PC-9 (cell line): ENCODE measurements around the gene OR52N5. TPM values are rescaled to one million over a fixed set of nuclear protein-coding genes. Genes with fewer than 3 reads are reported as not detected.

ENCODE experiments used
- BruUV-seq: library from RNA; stranded (reverse); fragments of 400-500 nt; replicated peaks from 2 replicates; lab custom pipeline; 2021; lab: Mats Ljungman, UMichigan
- CTCF ChIA-PET: fragments of 300-600 bp; sonication (Branson Sonifier 250); formaldehyde crosslinking; loops from one replicate; lab custom pipeline; 2022; ENCODE audit warnings: antibody characterized with exemption; lab: Charles Lee
- POLR2A ChIA-PET: fragments of 300-600 bp; sonication (Branson Sonifier 250); formaldehyde crosslinking; loops from one replicate; lab custom pipeline; 2022; ENCODE audit warnings: antibody characterized with exemption; ENCODE audit not compliant: unreplicated experiment; lab: Charles Lee
- DNase-seq, 2 experiments: peaks; one replicate each; pipeline versions ENCODE4 v3.0.0 to v3.0.0-alpha.2; 2015 to 2022; ENCODE audit warnings: mixed read lengths in 1 of 2
- H2AFZ ChIP-seq: fragments of 200-600 bp; sonication (generic); 2 replicates; pipeline ENCODE4 v1.8.1; 2017; ENCODE audit warnings: antibody characterized with exemption
- H3F3A ChIP-seq: fragments of 200-600 bp; sonication (generic); 2 replicates; pipeline ENCODE4 v1.8.1; 2017; ENCODE audit warnings: antibody characterized with exemption, mild to moderate bottlenecking, low read depth; ENCODE audit not compliant: insufficient read depth
- H3K27ac ChIP-seq: fragments of 200-600 bp; sonication (generic); 2 replicates; pipeline ENCODE4 v1.6.1; 2016; ENCODE audit warnings: mixed run types
- H3K27me3 ChIP-seq: fragments of 200-600 bp; sonication (generic); 2 replicates; pipeline ENCODE4 v1.6.1; 2016; ENCODE audit warnings: low read depth, mixed run types; ENCODE audit not compliant: insufficient read depth
- H3K36me3 ChIP-seq: fragments of 200-600 bp; sonication (generic); 2 replicates; pipeline ENCODE4 v1.6.1; 2016; ENCODE audit warnings: low read depth, mixed run types
- H3K4me1 ChIP-seq: fragments of 200-600 bp; sonication (generic); replicated peaks from 2 replicates; pipeline ENCODE4 v1.6.1; 2016; ENCODE audit warnings: mixed run types; ENCODE audit not compliant: insufficient read depth
- H3K4me2 ChIP-seq: fragments of 200-600 bp; sonication (generic); 2 replicates; pipeline ENCODE4 v1.6.1; 2017; ENCODE audit warnings: mixed run types
- H3K4me3 ChIP-seq: fragments of 200-600 bp; sonication (generic); 2 replicates; pipeline ENCODE4 v1.6.1; 2016; ENCODE audit warnings: mixed run types
- H3K79me2 ChIP-seq: fragments of 200-600 bp; sonication (generic); 2 replicates; pipeline ENCODE4 v1.6.1; 2017; ENCODE audit warnings: low read depth, mixed run types
- H3K9me2 ChIP-seq: fragments of 200-600 bp; sonication (generic); 2 replicates; pipeline ENCODE4 v1.8.1; 2017; ENCODE audit warnings: mild to moderate bottlenecking; ENCODE audit not compliant: insufficient read depth
- H3K9me3 ChIP-seq: fragments of 200-600 bp; sonication (generic); 2 replicates; pipeline ENCODE4 v1.8.1; 2016; ENCODE audit warnings: low read depth; ENCODE audit not compliant: insufficient read depth
- H4K20me1 ChIP-seq: fragments of 200-600 bp; sonication (generic); 2 replicates; pipeline ENCODE4 v1.8.1; 2017; ENCODE audit not compliant: insufficient read depth
- CTCF ChIP-seq: fragments of 200-600 bp; sonication (generic); conservative IDR thresholded peaks from 2 replicates; pipeline ENCODE4 v1.6.1; 2017; ENCODE audit warnings: mixed run types, antibody characterized with exemption, mild to moderate bottlenecking, moderate library complexity
- EZH2 ChIP-seq: fragments of 200-600 bp; sonication (generic); IDR thresholded peaks from 2 replicates; pipeline ENCODE4 v1.8.0; 2017; ENCODE audit warnings: antibody characterized with exemption, low read depth
- intact Hi-C: fragments of 100-400 bp; cut with micrococcal nuclease; formaldehyde crosslinking; loops from one replicate; pipeline ENCODE4 v1.10.0; 2022; ENCODE audit not compliant: unreplicated experiment
- total RNA-seq: library from RNA; stranded (reverse); gene quantifications from 2 replicates; pipeline ENCODE4 v1.2.3, GENCODE V29; 2021

The OR52N5 gene
- total RNA-seq, 1 experiment from 2014 or later, result not detected

DNA sequence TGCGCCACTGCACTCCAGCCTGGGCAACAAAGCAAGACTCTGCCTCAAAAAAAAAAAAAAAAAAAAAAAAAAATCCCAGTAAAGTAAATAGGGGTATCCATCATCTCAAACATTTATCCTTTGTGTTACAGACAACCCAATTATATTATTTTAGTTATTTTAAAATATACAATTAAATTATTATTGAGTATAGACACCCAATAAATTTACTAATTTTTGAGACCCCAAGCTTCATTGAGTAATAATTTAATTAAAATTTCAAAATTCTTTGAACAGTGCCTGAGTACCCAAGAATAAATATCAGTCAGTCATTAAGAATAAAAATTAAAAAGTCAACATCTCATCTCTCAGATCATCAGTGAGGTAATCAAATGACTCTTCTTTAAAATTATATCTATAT, 29.2 kb downstream of the OR52N5 start, which contains the start of gene OR52N4:
TSS of gene OR52N4 (plus strand) at position 301 of the 400 bp plus-strand sequence. CDS start 498 bp downstream, outside the sequence.
- no peak for DNase-seq
- H4K20me1 ChIP-seq, result no peaks in the 10 kb centered on the region
- 0 out of 2 replicates have a peak, but pooled peaks cover 3% of the 10 kb centered on the region for H3K9me2 ChIP-seq
- no peaks in the 10 kb centered on the region for H3K9me3 ChIP-seq
- BruUV-seq, result no TSS peak
- no peak within 1 kb of the TSS for H3K4me2 ChIP-seq
- H3K79me2 ChIP-seq, result no peaks in the 10 kb centered on the region
- H3K27ac ChIP-seq, result no peak within 1 kb of the TSS
- ChIA-PET POLR2A (no interaction called here), CTCF (no interaction called here)
- H3F3A ChIP-seq, result no peaks in the 10 kb centered on the region
- intact Hi-C loops, result no loop called here
- no peak within 1 kb of the TSS for H2AFZ ChIP-seq
- no peaks in the 10 kb centered on the region for H3K27me3 ChIP-seq
- no peaks in the 10 kb centered on the region for H3K4me1 ChIP-seq
- TF ChIP-seq EZH2, result no peak
- TF ChIP-seq CTCF, result no peak
- no peaks in the 10 kb centered on the region for H3K36me3 ChIP-seq
- no peak within 1 kb of the TSS for H3K4me3 ChIP-seq

DNA sequence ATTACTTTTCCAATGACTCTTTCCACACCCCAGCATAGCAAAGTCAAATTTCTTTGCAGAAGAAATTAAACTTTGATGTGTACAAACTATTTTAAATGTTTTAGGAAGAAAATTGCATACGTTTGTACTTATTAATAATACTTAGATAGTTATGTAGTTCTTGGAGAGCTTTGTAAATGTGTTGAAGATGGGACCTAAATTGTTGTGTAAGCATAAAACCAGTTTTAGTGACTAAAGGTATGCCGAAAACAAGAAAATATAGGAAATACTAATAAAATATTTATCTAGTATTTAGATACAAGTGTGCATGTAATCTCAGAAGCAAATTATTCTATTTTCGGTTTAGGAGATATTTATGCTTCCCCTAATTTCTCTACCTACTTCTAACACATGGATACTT, 33.3 kb downstream of the OR52N5 start:
- TF ChIP-seq EZH2 (no peak), CTCF (no peak)
- H3K4me3 ChIP-seq, result no peak overlapping the region
- H2AFZ ChIP-seq, result no peak overlapping the region
- H3K9me3 ChIP-seq, result no peaks in the 10 kb centered on the region
- no peaks in the 10 kb centered on the region for H3F3A ChIP-seq
- POLR2A ChIA-PET, result no interaction called here
- H3K27ac ChIP-seq, result no peak overlapping the region
- no peaks in the 10 kb centered on the region for H4K20me1 ChIP-seq
- CTCF ChIA-PET, result no interaction called here
- intact Hi-C loops, result no loop called here
- no peaks in the 10 kb centered on the region for H3K27me3 ChIP-seq
- DNase-seq, result no peak
- H3K9me2 ChIP-seq, result no peaks in the 10 kb centered on the region
- H3K36me3 ChIP-seq, result no peaks in the 10 kb centered on the region
- H3K4me1 ChIP-seq, result no peaks in the 10 kb centered on the region
- no peaks in the 10 kb centered on the region for H3K79me2 ChIP-seq
- H3K4me2 ChIP-seq, result no peak overlapping the region
- no TSS peak for BruUV-seq

GRCh38 chr11:5746614-5747013, 36.5 kb downstream of the OR52N5 start:
- H3F3A ChIP-seq, result no peaks in the 10 kb centered on the region
- intact Hi-C loops, result no loop called here
- H3K4me1 ChIP-seq, result no peaks in the 10 kb centered on the region
- TF ChIP-seq CTCF (no peak), EZH2 (no peak)
- H2AFZ ChIP-seq, result no peak overlapping the region
- POLR2A ChIA-PET, result no interaction called here
- H3K4me3 ChIP-seq, result no peak overlapping the region
- H4K20me1 ChIP-seq, result no peaks in the 10 kb centered on the region
- H3K27me3 ChIP-seq, result no peaks in the 10 kb centered on the region
- no peak overlapping the region for H3K4me2 ChIP-seq
- no peak overlapping the region for H3K27ac ChIP-seq
- no peaks in the 10 kb centered on the region for H3K9me3 ChIP-seq
- DNase-seq, result no peak
- BruUV-seq, result no TSS peak
- H3K79me2 ChIP-seq, result no peaks in the 10 kb centered on the region
- CTCF ChIA-PET, result no interaction called here
- H3K36me3 ChIP-seq, result no peaks in the 10 kb centered on the region
- no peaks in the 10 kb centered on the region for H3K9me2 ChIP-seq
